PFSK-1 (cell line): Measurements from ENCODE around the gene EVA1A.

ENCODE experiments used
- POLR2AphosphoS5 ChIP-seq: IDR thresholded peaks from 2 replicates; pipeline ENCODE4 v1.6.1; 2012; ENCODE audit warnings: low read depth, mild to moderate bottlenecking, control low read depth, low read length, moderate library complexity
- REST ChIP-seq, 2 experiments: IDR thresholded peaks; 2 replicates each; pipeline versions ENCODE4 v1.6.1 to v1.8.0; 2011 to 2012; ENCODE audit warnings: low read depth in 2 of 2, low read length in 2 of 2, control low read depth in 1 of 2, inconsistent platforms in 1 of 2, mild to moderate bottlenecking in 1 of 2, moderate library complexity in 1 of 2; ENCODE audit not compliant: insufficient read depth in 1 of 2
- SIN3A ChIP-seq: IDR thresholded peaks from 2 replicates; pipeline ENCODE4 v1.6.1; 2012; ENCODE audit warnings: mild to moderate bottlenecking, low read length, moderate library complexity, borderline replicate concordance; ENCODE audit not compliant: insufficient read depth

GRCh38 chr2:75564026-75564688 is 3.4 kb upstream of the EVA1A start:
- TF ChIP-seq REST (IDR thresholded peaks at IDR 0.05; ENCODE audit: insufficient read depth in 1 of 2, low read depth in 2 of 2, low read length in 2 of 2), result no peak
- TF ChIP-seq POLR2AphosphoS5, result no peak
- TF ChIP-seq SIN3A, result no peak
